Progenitor cell of endocrine pancreas (in vitro differentiated cells): ENCODE data around the gene KLF5. TPM values are rescaled to one million over a fixed set of nuclear protein-coding genes. Genes with fewer than 3 reads are reported as not detected.

Experiments used
- DNase-seq: peaks from one replicate; pipeline ENCODE4 v3.0.0; 2021; ENCODE audit warnings: low spot score; ENCODE audit not compliant: unreplicated experiment
- H3K27ac Mint-ChIP-seq: 2 replicates; pipeline ENCODE4 v1.8.0; 2021; ENCODE audit warnings: mild to moderate bottlenecking, moderate library complexity, mixed read lengths
- H3K27me3 Mint-ChIP-seq: 2 replicates; pipeline ENCODE4 v1.8.0; 2021; ENCODE audit warnings: mixed read lengths
- H3K36me3 Mint-ChIP-seq: 2 replicates; pipeline ENCODE4 v1.8.0; 2022; ENCODE audit warnings: mixed read lengths; ENCODE audit not compliant: insufficient read depth
- H3K4me1 Mint-ChIP-seq: 2 replicates; pipeline ENCODE4 v1.8.0; 2021; ENCODE audit warnings: low read depth, mixed read lengths
- H3K4me3 Mint-ChIP-seq: 2 replicates; pipeline ENCODE4 v1.8.0; 2021; ENCODE audit warnings: low read depth, mild to moderate bottlenecking, moderate library complexity, mixed read lengths
- H3K9me3 Mint-ChIP-seq: 2 replicates; pipeline ENCODE4 v1.8.0; 2021; ENCODE audit warnings: low read depth, mixed read lengths
- CTCF ChIP-seq: fragments of 200-600 bp; sonication (generic); IDR thresholded peaks from one replicate; pipeline ENCODE4 v1.5.0; 2021; ENCODE audit warnings: antibody characterized with exemption, mild to moderate bottlenecking; ENCODE audit not compliant: unreplicated experiment
- total RNA-seq: library from RNA; stranded (reverse); gene quantifications from 2 replicates; pipeline ENCODE4 v1.2.1, GENCODE V29; 2021

KLF5 gene
- total RNA-seq, 1 donor from 2014 or later, result 111 TPM

GRCh38 chr13:73106513-73107178 lies 47.8 kb downstream of the KLF5 start:
- TF ChIP-seq CTCF, result no peak
- peak overlapping the region; percentile 38 for H3K27ac Mint-ChIP-seq
- no peak for DNase-seq

GRCh38 chr13:73107481-73107880 lies 48.7 kb downstream of the KLF5 start:
- Mint-ChIP-seq H3K9me3 (no peaks in the 10 kb centered on the region), H3K27ac (no peak overlapping the region), H3K36me3 (no peaks in the 10 kb centered on the region), H3K27me3 (no peaks in the 10 kb centered on the region), H3K4me1 (peaks cover 36% of the 10 kb centered on the region), H3K4me3 (no peak overlapping the region)
- no peak for DNase-seq
- no peak for TF ChIP-seq CTCF

More at GRCh38 chr13:73106513-73107178, 47.8 kb downstream of the KLF5 start:
- Mint-ChIP-seq H3K27me3 (no peaks in the 10 kb centered on the region), H3K4me1 (peaks cover 39% of the 10 kb centered on the region), H3K36me3 (no peaks in the 10 kb centered on the region), H3K4me3 (no peak overlapping the region), H3K9me3 (no peaks in the 10 kb centered on the region)

GRCh38 chr13:73107970-73108369 lies 49.2 kb downstream of the KLF5 start:
- Mint-ChIP-seq H3K4me3 (no peak overlapping the region), H3K27ac (no peak overlapping the region), H3K27me3 (no peaks in the 10 kb centered on the region), H3K36me3 (no peaks in the 10 kb centered on the region), H3K9me3 (no peaks in the 10 kb centered on the region), H3K4me1 (peaks cover 31% of the 10 kb centered on the region)
- TF ChIP-seq CTCF, result no peak
- DNase-seq, result no peak

GRCh38 chr13:73109288-73109899 lies 50.6 kb downstream of the KLF5 start:
- Mint-ChIP-seq H3K4me1 (peaks cover 22% of the 10 kb centered on the region), H3K9me3 (peaks cover 1% of the 10 kb centered on the region), H3K4me3 (no peak overlapping the region), H3K27ac (no peak overlapping the region), H3K36me3 (no peaks in the 10 kb centered on the region), H3K27me3 (no peaks in the 10 kb centered on the region)
- no peak for DNase-seq
- no peak for TF ChIP-seq CTCF

- no peak for DNase-seq
- Mint-ChIP-seq H3K27ac (no peak overlapping the region), H3K36me3 (no peaks in the 10 kb centered on the region), H3K27me3 (no peaks in the 10 kb centered on the region), H3K9me3 (peaks cover 4% of the 10 kb centered on the region), H3K4me1 (peaks cover 22% of the 10 kb centered on the region), H3K4me3 (no peak overlapping the region)
- no peak for TF ChIP-seq CTCF
Measured at GRCh38 chr13:73109969-73110368, 51.2 kb downstream of the KLF5 start.
